Thymus (tissue), 11 donors: ENCODE measurements around the gene STX18. TPM values are rescaled to one million over a fixed set of nuclear protein-coding genes. Genes with fewer than 3 reads are reported as not detected.

Experiments
- DNase-seq, 9 donors: peaks; one replicate each; pipeline ENCODE4 v3.0.0-alpha.2; 2013; ENCODE audit warnings: low spot score in 9 of 9, low read depth in 6 of 9, missing footprints in 1 of 9
- H3K27ac ChIP-seq, 2 donors: one replicate each; pipeline ENCODE4 v1.5.1; 2013; ENCODE audit warnings: control low read depth in 1 of 2, low read depth in 1 of 2, low read length in 1 of 2, mild to moderate bottlenecking in 1 of 2, moderate library complexity in 1 of 2
- H3K27me3 ChIP-seq, 2 donors: one replicate each; pipeline ENCODE4 v1.5.1; 2013; ENCODE audit warnings: low read length in 1 of 2; ENCODE audit not compliant: control insufficient read depth in 2 of 2, insufficient read depth in 1 of 2
- H3K36me3 ChIP-seq, 2 donors: one replicate each; pipeline ENCODE4 v1.5.1; 2013; ENCODE audit warnings: low read length in 1 of 2, mild to moderate bottlenecking in 1 of 2, moderate library complexity in 1 of 2; ENCODE audit not compliant: control insufficient read depth in 2 of 2, insufficient read depth in 2 of 2
- H3K4me1 ChIP-seq, 2 donors: one replicate each; pipeline ENCODE4 v1.5.1; 2013; ENCODE audit warnings: low read length in 2 of 2; ENCODE audit not compliant: control insufficient read depth in 2 of 2, insufficient read depth in 2 of 2
- H3K4me3 ChIP-seq, 2 donors: one replicate each; pipeline ENCODE4 v1.5.1; 2013; ENCODE audit warnings: low read length in 2 of 2, control low read depth in 1 of 2, mild to moderate bottlenecking in 1 of 2
- H3K9me3 ChIP-seq, 2 donors: one replicate each; pipeline ENCODE4 v1.5.1; 2013; ENCODE audit warnings: low read length in 1 of 2, mild to moderate bottlenecking in 1 of 2; ENCODE audit not compliant: control insufficient read depth in 2 of 2, insufficient read depth in 1 of 2
- WGBS: extraction: QIAGEN DNeasy Blood & Tissue Kit; methylation state at CpG from one replicate; pipeline ENCODE4 v1.1.7; 2013; 5-methylcytosine and 5-hydroxymethylcytosine counted together
- polyA plus RNA-seq: library from polyadenylated mRNA; stranded (reverse); fragments of 200-250 nt; gene quantifications from one replicate; pipeline ENCODE4 v1.2.3, GENCODE V29; 2013
- total RNA-seq: library from RNA; stranded (reverse); fragments of 120-200 nt; gene quantifications from one replicate; pipeline ENCODE4 v1.2.4, GENCODE V29; 2013
- donor health status: healthy.

STX18 gene
- total and polyA plus RNA-seq, 2 donors = 27.8 to 33.1 TPM

- DNase-seq = no peak
- H3K27me3 ChIP-seq = no peaks in the 10 kb centered on the region
- H3K4me3 ChIP-seq = no peak overlapping the region
- H3K9me3 ChIP-seq = no peaks in the 10 kb centered on the region
- WGBS = 94% methylated on average over 6 of the region's 6 CpGs
- H3K36me3 ChIP-seq = no peaks in the 10 kb centered on the region
- H3K4me1 ChIP-seq = peaks cover 0 to 4% of the 10 kb centered on the region in 2 donors
- no peak overlapping the region for H3K27ac ChIP-seq
Observed at GRCh38 chr4:4480685-4481398, 61.0 kb downstream of the STX18 start.

GRCh38 chr4:4480205-4480604 lies 61.6 kb downstream of the STX18 start:
- DNase-seq = no peak
- H3K4me1 ChIP-seq = peaks cover 0 to 4% of the 10 kb centered on the region in 2 donors
- H3K27me3 ChIP-seq = no peaks in the 10 kb centered on the region
- H3K9me3 ChIP-seq = no peaks in the 10 kb centered on the region
- H3K36me3 ChIP-seq = no peaks in the 10 kb centered on the region
- no peak overlapping the region for H3K27ac ChIP-seq
- WGBS = 94% methylated on average over 7 of the region's 7 CpGs
- no peak overlapping the region for H3K4me3 ChIP-seq

- Histone ChIP-seq H3K27me3 (no peaks in the 10 kb centered on the region), H3K27ac (no peak overlapping the region), H3K36me3 (no peaks in the 10 kb centered on the region), H3K4me3 (no peak overlapping the region), H3K4me1 (peaks cover 0 to 4% of the 10 kb centered on the region in 2 donors), H3K9me3 (no peaks in the 10 kb centered on the region)
- 97% methylated on average over 2 of the region's 2 CpGs for WGBS
- no peak for DNase-seq
Observed at GRCh38 chr4:4479366-4479765, 62.5 kb downstream of the STX18 start.

- DNase-seq = no peak
Observed at GRCh38 chr4:4477796-4478195, 64.1 kb downstream of the STX18 start.

GRCh38 chr4:4477391-4477790 lies 64.5 kb downstream of the STX18 start:
- WGBS = 92% methylated on average over 3 of the region's 3 CpGs
- H3K4me3 ChIP-seq = no peak overlapping the region

More at GRCh38 chr4:4477796-4478195, 64.1 kb downstream of the STX18 start:
- no peak overlapping the region for H3K27ac ChIP-seq
- no peaks in the 10 kb centered on the region for H3K9me3 ChIP-seq
- 93% methylated on average over 10 of the region's 10 CpGs for WGBS
- H3K4me3 ChIP-seq = no peak overlapping the region
- H3K4me1 ChIP-seq = peaks cover 2 to 4% of the 10 kb centered on the region in 2 donors
- no peaks in the 10 kb centered on the region for H3K27me3 ChIP-seq
- no peaks in the 10 kb centered on the region for H3K36me3 ChIP-seq

GRCh38 chr4:4474476-4474875 lies 67.4 kb downstream of the STX18 start:
- Histone ChIP-seq H3K4me1 (peaks cover 0 to 2% of the 10 kb centered on the region in 2 donors), H3K4me3 (no peak overlapping the region), H3K27me3 (no peaks in the 10 kb centered on the region), H3K27ac (no peak overlapping the region), H3K9me3 (no peaks in the 10 kb centered on the region), H3K36me3 (peaks cover 10 to 14% of the 10 kb centered on the region in 2 donors)
- WGBS = 98% methylated on average over 3 of the region's 3 CpGs
- no peak for DNase-seq

More at GRCh38 chr4:4477391-4477790, 64.5 kb downstream of the STX18 start:
- Histone ChIP-seq H3K27ac (no peak overlapping the region), H3K36me3 (no peaks in the 10 kb centered on the region), H3K9me3 (no peaks in the 10 kb centered on the region), H3K27me3 (no peaks in the 10 kb centered on the region), H3K4me1 (peaks cover 2 to 3% of the 10 kb centered on the region in 2 donors)
- DNase-seq = no peak

GRCh38 chr4:4472344-4472958 lies 69.4 kb downstream of the STX18 start:
- H3K27ac ChIP-seq = no peak overlapping the region
- H3K4me1 ChIP-seq = peaks cover 0 to 2% of the 10 kb centered on the region in 2 donors
- H3K9me3 ChIP-seq = no peaks in the 10 kb centered on the region
- no peaks in the 10 kb centered on the region for H3K27me3 ChIP-seq
- H3K36me3 ChIP-seq = peaks cover 19 to 25% of the 10 kb centered on the region in 2 donors
- no peak for DNase-seq
- no peak overlapping the region for H3K4me3 ChIP-seq
- WGBS = 98% methylated on average over 8 of the region's 8 CpGs

- Histone ChIP-seq H3K4me1 (peaks cover 0 to 2% of the 10 kb centered on the region in 2 donors), H3K4me3 (no peak overlapping the region), H3K27ac (no peak overlapping the region), H3K9me3 (no peaks in the 10 kb centered on the region), H3K36me3 (peaks cover 22 to 33% of the 10 kb centered on the region in 2 donors), H3K27me3 (no peaks in the 10 kb centered on the region)
- WGBS = 98% methylated on average over 3 of the region's 3 CpGs
- no peak for DNase-seq
Observed at GRCh38 chr4:4471195-4471594, 70.7 kb downstream of the STX18 start.

- Histone ChIP-seq H3K4me1 (peaks cover 0 to 2% of the 10 kb centered on the region in 2 donors), H3K4me3 (no peak overlapping the region), H3K27ac (no peak overlapping the region), H3K9me3 (no peaks in the 10 kb centered on the region), H3K36me3 (peaks cover 31 to 40% of the 10 kb centered on the region in 2 donors), H3K27me3 (no peaks in the 10 kb centered on the region)
- DNase-seq = no peak
- WGBS = 96% methylated on average over 3 of the region's 3 CpGs
Observed at GRCh38 chr4:4470208-4470607, 71.6 kb downstream of the STX18 start.
